HG02938 (cell line): ENCODE results near the gene DENND2A.
"Not testable (repeated sequence)": the region's sequence is repeated elsewhere in the genome, so short reads cannot be mapped to it uniquely, and the experiment has no call there.

Experiments
- ATAC-seq: cut with Tn5 transposase; IDR thresholded peaks from one replicate; pipeline ENCODE4 v1.9.1; 2021; ENCODE audit warnings: mild to moderate bottlenecking, moderate library complexity; ENCODE audit not compliant: unreplicated experiment

The DENND2A gene

DNA sequence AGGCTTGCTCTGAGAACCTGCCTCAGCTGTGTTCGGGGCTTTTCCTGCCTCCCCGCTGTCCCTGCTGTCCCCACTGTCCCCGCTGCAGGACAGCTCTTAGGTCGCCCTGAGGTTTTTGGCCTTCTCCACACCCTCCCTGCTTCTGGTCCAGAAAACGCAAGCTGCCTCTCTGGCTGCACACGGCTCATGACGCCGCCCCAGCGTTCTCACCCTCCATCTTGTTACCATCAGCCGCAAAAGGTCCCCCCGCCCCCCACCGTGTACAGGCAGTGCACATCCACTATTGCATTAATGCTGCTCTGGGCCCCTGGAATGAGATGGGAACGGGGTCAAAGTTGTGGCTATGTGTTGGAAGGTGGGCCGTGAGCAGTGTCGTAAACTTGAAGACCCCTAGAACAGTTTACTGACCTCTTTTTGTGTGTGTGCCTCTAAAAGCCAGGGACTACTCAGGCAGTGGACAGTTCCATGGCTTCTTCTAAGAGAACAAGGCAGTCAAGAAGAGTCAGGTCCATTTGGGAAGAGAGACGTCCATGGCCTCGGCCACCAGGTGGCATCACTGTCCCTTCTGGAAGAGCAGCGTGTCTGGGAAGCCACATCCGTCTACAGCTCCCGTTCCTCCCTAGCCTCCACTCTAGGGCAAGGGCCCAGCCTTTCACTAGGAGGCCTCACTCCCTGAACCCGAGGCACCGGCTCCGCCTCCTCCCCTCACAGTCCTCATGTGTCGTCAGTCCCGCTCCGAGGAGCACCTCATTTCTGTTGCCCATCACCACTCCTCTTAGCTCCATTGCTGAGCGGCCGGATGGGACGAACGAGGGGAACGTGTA lies 122.9 kb downstream of the DENND2A start:
- no peak for ATAC-seq

DNA sequence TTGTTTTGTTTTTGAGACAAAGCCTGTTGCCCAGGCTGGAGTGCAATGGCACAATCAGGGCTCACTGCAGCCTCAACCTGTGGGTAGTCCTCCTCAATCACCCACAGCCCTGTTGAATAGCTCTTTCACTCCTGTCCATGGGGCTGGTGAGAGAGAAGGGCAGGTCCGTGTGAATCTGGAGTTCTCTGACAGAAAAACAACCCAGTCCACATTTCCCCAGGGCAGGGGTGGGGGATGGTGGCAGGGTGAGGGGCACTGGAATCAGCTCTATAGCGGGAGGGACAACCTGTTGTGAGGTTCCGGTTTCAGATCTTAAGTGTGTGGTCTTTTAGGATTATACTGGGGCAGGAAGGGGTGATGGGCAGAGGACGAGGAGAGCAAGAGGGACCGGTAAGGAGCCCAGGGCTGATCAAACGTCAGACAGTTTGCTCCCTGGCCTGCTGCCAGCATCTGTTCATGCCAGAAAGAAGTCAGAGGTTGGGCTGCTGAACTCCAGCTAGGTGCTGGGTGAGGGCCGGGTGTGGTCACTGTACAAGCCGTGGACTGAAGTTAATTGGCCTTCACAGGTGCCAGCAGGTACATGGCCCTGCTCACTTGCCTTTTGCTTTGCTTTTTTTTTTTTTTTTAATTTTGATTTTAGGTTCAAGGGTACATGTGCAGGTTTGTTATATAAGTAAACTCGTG lies 128.2 kb downstream of the DENND2A start:
- ATAC-seq: no peak

DNA sequence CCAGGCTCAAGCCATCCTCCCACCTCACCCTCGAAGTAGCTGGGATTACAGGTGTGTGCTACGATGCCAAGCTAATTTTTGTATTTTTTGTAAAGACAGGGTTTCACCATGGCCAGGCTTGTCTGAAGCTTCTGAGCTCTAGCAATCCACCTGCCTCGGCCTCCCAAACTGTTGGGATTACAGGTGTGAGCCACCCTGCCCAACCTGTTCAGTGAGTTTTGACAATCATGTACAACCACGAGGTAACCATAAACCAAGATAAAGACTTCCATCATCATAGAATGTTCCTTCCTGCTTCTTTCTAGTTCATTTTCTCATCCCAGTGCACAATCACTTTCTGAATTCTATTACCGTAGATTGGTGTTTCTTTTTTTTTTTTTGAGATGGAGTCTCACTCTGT lies 130.8 kb downstream of the DENND2A start:
- ATAC-seq: no peak

DNA sequence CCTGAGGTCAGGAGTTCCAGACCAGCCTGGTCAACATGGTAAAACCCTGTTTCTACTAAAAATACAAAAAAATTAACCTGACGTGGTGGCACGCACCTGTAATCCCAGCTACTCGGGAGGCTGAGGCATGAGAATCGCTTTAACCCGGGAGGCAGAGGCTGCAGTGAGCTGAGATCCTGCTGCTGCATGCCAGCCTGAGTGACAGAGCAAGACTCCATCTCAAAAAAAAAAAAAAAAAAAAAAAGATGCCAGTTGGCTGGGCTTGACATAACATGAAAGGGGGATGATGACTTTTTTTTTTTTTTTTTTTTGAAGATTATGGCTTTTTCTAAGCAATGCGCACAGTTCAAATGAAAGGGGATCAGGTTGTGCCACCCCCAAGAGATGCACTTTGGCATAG lies 133.1 kb downstream of the DENND2A start:
- ATAC-seq: not testable (repeated sequence)

DNA sequence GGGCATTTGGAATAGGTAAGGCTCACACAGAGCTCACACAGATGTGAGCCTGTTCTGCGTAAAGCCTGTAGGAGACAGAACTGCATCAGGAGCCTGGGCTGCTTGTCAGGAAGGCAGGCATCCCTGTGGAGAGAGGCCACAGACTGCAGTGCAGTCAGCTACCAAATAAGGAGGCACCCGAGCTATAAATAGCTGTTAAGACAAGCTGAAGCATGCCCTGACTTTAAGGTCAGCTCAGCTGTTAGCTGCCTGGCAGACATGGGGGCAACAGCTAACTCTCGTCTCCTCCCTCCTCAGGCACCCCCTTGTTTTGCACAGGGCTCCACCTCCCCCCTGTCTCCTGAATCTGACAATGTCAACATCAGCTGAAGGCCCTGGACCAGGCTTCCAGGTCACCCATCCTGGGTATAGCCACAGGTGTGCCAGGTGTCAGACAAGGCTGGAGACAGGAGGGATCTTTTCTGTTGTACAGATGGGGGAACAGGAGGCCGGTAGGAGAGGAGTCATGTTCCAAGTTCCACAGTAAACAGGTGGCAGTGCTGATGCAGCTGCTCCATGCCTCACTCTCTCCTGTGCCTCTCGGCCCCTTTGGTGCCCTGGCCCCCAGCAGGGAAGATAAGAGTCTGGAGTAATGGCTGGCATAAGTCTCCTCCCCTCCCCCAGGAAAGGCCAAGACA lies 133.7 kb downstream of the DENND2A start:
- no peak for ATAC-seq

DNA sequence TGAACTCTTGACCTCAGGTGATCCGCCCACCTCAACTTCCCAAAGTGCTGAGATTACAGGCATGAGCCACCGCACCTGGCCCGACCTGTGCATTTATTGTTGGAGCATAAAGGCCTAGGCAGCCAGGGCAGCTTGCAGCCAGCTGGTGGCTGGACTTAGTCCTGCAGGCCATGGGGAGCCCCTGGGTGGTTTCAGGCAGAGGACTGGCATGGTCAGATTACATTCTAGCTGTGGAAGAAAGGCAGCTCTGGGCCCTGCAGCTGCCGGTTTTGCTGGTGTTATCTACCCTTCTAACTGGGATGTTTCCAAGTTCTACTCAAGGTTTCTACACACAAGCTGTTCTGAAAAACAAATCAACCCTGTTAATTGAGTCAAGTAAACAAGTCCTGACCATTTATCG lies 138.6 kb downstream of the DENND2A start:
- ATAC-seq: no peak

DNA sequence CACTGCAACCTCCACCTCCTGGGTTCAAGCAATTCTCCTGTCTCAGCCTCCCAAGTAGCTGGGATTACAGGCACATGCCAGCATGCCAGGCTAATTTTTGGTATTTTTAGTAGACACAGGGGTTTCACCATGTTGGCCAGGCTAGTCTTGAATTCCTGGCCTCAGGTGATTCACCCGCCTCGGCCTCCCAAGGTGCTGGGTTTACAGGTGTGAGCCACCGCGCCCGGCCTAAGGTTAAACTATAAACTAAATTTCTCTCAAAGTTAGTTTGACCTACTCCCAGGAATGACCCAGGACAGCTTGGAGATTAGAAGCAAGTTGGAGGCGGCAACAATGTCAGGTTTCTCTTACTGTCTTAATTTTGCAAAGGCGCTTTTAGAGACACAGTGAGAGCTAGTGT lies 142.8 kb downstream of the DENND2A start:
- not testable (repeated sequence) for ATAC-seq

DNA sequence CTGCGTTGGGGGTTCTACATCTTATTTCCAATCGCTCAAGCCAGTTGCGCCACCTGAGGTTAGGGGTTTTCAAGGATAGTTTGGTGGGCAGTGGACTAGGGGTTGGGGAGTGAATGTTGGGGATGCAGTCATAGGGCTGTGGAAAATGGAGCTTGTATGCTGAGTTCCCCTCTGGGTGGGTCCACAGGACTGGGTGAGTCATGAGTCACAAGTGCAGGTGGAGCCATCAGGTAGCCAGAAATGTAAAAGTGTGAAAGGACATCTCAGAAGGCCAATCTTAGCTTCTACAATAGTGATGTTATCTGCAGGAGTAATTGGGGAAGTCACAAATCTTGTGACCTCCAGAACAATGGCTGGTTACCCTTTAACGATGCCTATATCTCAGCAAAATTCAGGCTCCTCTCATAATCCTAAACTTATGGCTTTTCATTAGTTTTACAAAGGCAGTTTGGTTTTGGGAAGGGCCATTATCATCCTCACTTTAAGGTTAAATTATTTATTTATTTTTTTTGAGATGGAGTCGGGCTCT lies 143.3 kb downstream of the DENND2A start:
- ATAC-seq: no peak

DNA sequence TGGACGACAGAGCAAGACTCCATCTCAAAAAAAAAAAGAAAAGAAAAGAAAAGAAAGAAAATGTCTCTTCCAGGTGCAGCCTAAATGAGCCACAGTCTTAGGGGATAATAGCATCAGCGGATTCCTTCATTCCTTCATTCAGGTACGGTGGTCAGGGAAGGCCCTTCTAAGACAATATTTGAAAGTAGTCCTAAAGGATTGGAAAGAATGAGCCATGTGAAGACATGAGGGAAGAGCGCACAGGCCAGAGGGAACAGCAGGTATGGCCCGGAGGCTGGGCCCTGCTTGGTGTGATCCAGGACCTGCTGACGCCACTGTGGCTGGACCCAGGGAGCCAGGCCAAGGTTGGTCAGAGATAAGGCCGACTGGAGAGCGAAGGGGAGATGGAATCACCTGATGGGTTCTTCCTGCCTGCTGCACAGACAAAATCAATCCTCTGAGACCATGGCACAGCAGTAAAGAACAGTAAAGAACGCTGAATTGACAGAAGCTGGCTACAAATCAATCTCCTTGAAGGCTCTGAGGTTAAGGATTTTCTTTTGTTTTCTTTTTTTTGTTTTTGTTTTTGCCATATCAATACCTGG lies 145.0 kb downstream of the DENND2A start:
- ATAC-seq: no peak

DNA sequence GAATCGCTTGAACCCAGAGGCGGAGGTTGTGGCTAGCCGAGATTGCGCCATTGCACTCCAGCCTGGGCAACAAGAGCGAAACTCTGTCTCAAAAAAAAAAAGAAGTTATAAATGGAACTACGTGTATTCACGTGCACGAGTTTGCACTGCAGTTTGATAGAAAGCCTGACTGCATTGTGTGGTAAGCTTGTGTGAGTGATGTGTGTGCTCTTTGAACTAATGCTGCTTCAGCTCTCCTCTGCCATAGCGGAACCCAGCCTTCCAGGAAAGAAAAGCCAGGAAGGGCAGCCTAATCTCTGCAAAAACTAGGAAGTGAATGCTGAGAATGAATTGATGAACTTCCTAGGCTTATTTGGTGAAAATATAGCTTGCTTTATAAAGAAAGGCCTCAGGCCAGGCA lies 145.7 kb downstream of the DENND2A start:
- no peak for ATAC-seq

DNA sequence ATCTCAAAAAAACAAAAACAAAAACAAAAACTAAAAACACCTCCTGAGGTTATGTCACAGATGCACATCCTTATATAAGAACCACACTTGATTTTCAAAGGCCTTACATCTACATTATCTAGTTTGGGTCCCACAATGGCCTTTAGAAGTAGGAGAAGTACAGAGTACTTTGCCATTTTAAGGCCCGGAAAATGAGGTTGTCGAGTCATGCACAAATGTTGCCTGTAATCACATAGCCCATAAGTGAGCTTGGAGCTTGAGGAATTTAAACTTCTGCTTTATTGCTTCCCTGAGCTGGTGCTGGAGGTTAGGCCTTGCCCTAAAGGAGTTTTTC lies 151.6 kb downstream of the DENND2A start:
- ATAC-seq: no peak

DNA sequence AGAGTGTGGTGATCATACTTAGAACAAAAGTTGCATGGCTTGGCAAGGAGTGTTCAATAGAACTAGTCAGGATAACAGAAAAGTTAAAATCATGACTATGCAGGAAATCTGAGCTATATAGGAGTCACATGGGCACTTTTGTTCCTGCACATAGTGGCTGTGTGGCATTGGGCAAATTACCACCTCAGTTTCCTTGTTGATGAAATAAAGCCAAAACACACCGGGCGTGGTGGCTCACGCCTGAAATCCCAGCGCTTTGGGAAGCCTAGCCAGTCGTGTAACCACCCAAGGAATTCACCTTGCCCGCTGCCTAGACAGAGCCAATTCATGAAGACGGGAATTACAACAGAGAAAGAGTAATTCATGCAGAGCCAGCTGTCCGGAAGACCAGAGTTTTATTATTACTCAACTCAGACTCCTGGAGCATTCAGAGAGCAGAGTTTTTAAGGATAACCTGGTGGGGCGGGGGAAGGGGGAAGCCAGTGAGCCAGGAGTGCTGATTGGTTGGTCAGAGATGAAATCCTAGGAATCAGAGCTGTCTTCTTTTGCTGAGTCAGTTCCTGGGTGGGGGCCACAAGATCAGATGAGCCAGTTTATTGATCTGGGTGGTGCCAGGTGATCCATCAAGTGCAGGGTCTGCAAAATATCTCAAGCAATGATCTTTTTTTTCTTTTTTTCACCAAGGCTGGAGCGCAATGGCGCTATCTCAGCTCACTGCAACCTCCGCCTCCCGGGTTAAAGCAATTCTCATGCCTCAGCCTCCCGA lies 154.9 kb downstream of the DENND2A start:
- no peak for ATAC-seq

DNA sequence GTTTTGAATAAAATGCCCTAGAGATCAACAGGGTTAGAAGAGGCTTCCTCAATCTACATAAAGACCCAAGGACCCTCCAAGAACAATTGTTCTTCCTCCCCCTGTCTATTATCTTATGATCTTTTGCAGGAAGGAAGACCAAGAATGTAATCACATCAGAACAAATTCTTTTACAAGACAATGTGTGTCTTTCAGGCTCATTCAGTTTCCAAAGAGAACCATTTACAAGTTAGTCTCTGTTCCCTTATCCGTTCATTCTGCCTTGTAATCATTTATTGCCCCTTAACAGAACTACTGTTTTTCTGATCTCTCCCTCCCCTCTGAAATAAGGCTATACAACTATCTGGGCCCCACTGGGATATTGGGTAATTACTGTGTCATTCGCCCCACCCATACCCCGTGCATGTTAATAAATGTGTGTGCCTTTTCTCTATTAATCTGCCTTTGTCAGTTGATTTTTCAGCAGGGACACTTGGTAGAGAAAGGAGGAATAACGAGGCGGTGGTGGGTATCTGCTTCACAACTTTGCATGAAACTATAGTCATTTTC lies 155.6 kb downstream of the DENND2A start:
- ATAC-seq: no peak

DNA sequence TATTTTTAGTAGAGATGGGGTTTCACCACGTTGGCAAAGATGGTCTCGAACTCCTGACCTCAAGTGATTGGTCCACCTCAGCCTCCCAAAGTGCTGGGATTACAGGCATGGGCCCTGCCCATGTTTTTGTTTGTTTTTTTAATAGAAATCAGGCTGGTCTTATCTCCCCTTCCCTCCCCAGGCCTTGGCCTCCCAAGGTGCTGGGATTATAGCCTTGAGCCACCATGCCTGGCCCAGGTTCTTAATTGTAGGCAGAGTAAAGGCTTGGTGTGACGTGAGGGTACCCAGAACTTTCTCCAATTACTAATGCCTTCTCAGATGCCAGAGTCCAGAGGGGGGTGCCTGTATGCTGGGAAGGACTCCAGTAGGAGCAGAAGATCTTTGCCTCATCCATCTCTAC lies 156.1 kb downstream of the DENND2A start:
- no peak for ATAC-seq

DNA sequence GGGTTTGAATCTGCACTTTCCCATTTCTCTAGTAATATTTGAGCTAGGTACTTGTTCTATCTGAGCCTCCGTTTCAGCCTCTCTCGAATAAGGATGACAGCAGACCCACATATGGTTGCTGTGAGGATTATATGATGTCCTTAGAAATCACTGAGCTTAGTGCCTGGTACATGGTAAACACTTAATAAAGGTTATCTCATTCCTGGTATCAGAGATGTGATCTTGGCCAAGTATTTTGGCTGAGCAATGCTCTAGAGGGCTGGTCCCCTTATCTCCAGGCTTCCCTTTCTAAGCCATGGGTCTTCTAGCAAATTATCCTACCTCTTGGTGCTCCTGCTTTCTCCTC lies 160.9 kb downstream of the DENND2A start:
- peak; percentile 9 for ATAC-seq

DNA sequence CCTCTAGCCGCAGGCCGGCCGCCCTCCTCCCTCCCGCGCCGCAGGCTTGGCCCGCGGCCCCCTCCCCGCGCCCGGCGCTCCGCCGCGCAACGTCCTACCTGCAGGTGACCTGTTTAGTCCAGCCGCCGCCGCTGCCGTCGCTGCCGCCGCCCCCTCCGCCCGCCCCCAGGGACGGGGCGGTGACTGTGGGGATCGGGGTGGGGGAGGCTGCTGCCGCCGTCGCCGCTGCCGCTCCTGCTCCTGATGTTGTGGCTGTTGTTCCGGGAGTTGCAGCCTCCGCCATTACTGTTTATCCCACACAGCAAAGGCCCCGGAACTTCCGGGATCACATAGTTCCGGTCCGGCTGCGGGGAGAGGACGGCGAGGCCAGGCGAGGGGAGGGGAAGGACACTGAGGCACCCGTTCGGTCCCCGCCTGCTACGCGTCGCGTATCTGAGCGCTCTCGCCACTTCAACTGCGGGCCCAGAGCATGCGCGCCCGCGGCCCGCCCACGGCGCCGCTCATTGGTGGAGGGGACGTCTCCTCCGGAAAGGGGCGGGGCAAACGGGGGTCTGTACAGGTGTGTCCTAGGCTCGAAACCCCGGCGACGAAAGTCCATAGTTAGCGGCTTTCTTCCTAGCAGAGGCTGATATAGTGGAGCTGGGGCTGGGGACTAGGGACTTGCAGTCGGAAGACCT lies 161.4 kb downstream of the DENND2A start, which contains the start of gene MKRN1:
MKRN1 (minus strand) TSS at position 444 of the 677 bp plus-strand sequence; CDS start at position 283, 161 bp downstream.
- peak; percentile 89 for ATAC-seq

DNA sequence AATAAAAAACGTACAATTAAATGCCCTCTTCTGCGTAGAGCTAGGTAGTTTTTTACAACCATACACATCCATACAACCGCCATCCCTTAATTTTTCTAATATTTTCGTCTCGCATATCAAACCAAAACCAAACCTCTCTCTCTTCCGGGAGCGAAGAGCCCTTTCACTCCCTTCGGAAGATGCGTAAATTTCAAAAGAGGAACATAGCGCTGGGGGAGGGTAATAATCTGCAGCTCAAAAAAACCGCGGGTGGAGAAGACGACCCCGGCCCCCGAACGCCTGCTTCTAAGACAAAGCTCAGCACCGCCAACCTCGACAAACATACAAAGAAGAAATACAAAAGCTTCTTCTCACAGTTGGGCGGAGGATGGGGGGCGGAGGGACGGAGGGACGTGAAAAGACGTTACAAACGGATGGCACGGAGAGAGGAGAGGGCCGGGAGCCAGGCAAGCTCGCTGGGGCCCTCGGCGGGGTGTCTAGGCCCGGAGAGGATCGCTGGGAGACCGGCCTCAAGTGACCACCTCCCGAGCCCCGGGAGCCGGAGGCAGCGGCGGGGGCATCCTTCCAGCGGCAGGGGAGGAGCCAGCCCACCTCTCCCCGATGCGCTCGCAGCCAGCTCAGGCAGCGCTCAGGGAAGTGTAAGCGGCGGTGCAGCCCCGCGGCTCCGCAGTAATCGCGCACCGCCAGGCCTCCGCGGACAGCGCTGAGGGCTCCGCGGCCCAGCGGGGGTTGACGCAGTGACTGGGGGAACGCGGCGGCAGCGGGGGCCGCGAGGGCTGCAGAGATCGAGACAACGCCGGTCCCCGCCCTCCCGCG lies 162.2 kb downstream of the DENND2A start:
- ATAC-seq: peak; percentile 25

DNA sequence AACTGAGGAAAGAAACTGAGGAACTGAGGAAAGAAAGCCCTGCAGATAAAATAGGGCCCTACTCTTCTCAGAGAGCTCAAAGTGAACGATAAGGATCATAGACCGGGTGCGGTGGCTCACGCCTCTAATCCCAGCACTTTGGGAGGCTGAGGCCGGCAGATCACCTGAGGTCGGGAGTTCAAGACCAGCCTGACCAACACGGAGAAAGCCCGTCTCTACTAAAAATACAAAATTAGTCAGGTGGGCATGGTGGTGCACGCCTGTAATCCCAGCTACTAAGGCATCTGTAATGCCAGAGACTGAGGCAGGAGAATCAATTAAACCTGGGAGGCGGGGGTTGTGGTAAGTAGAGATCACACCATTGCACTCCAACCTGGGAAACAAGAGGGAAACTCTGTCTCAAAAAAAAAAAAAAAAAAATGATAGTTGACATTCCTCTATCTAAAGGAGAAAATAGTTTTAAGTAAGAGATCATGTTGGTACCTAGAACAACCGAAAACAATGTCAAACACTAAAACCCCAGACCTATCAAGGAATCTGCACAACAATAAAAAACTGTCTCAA lies 163.8 kb downstream of the DENND2A start:
- no peak for ATAC-seq
